ENCODE measurements around the gene ANTXRL.
"Not testable (repeated sequence)": the region's sequence is repeated elsewhere in the genome, so short reads cannot be mapped to it uniquely, and the experiment has no call there.

Gene ANTXRL

GRCh38 chr10:46296641-46297141, 9.9 kb downstream of the ANTXRL start:
- DNase-seq, result no peak

- DNase-seq, result no peak
These were observed 10.8 kb downstream of the ANTXRL start for GRCh38 chr10:46297406-46298204.

- DNase-seq, result no peak
These were observed 11.9 kb downstream of the ANTXRL start for GRCh38 chr10:46298477-46299285.

GRCh38 chr10:46299286-46299535, 12.4 kb downstream of the ANTXRL start:
- no peak for DNase-seq

- DNase-seq, result peak; percentile 22
These were observed 13.0 kb downstream of the ANTXRL start for GRCh38 chr10:46299536-46300369.

GRCh38 chr10:46300370-46300711, 13.5 kb downstream of the ANTXRL start:
- DNase-seq, result not testable (repeated sequence)

- no peak for DNase-seq
These were observed 14.4 kb downstream of the ANTXRL start for GRCh38 chr10:46301056-46301645.

- DNase-seq, result no peak
These were observed 15.1 kb downstream of the ANTXRL start for GRCh38 chr10:46301721-46302479.

- DNase-seq, result not testable (repeated sequence)
These were observed 16.1 kb downstream of the ANTXRL start for GRCh38 chr10:46302765-46303352.

- DNase-seq, result no peak
These were observed 17.3 kb downstream of the ANTXRL start for GRCh38 chr10:46304062-46304461.

- DNase-seq, result not testable (repeated sequence)
These were observed 17.9 kb downstream of the ANTXRL start for GRCh38 chr10:46304671-46305070.

GRCh38 chr10:46305079-46305818, 18.5 kb downstream of the ANTXRL start:
- no peak for DNase-seq

GRCh38 chr10:46305986-46306385, 19.2 kb downstream of the ANTXRL start:
- DNase-seq, result no peak

- no peak for DNase-seq
These were observed 19.9 kb downstream of the ANTXRL start for GRCh38 chr10:46306516-46307184.

GRCh38 chr10:46307281-46308112, 20.7 kb downstream of the ANTXRL start:
- DNase-seq, result no peak

- DNase-seq, result no peak
These were observed 21.3 kb downstream of the ANTXRL start for GRCh38 chr10:46308113-46308415.

GRCh38 chr10:46308666-46309450, 22.1 kb downstream of the ANTXRL start:
- DNase-seq, result no peak

- no peak for DNase-seq
These were observed 22.8 kb downstream of the ANTXRL start for GRCh38 chr10:46309511-46310142.

Data from NCI-H1694 (cell line).